WTC11 (cell line): ENCODE results near the gene HHIP. TPM values are rescaled to one million over a fixed set of nuclear protein-coding genes. Genes with fewer than 3 reads are reported as not detected.
A peak's percentile ranks its signal among the peaks of the same experiment; 100 is the strongest.
"Not testable (repeated sequence)": the region's sequence is repeated elsewhere in the genome, so short reads cannot be mapped to it uniquely, and the experiment has no call there.

Experiments used
- ATAC-seq: fragments of 200-7000 bp; cut with Tn5 transposase; 2 replicates; pipeline ENCODE4 v1.10.0; 2021; ENCODE audit warnings: mild to moderate bottlenecking, moderate library complexity
- CTCF ChIA-PET: fragments of 300-600 bp; sonication (Branson Sonifier 250); formaldehyde crosslinking; loops from one replicate; lab custom pipeline; 2021; ENCODE audit warnings: antibody characterized with exemption; lab: Charles Lee
- POLR2A ChIA-PET: fragments of 350-600 bp; sonication (Branson Sonifier 250); formaldehyde crosslinking; loops from one replicate; lab custom pipeline; 2021; ENCODE audit warnings: antibody characterized with exemption; lab: Charles Lee
- DNase-seq: peaks from one replicate; pipeline ENCODE4 v3.0.0; 2021; ENCODE audit warnings: low spot score
- H3K27ac Mint-ChIP-seq: 2 replicates; pipeline ENCODE4 v1.8.0; 2021; ENCODE audit warnings: mixed read lengths
- H3K27me3 Mint-ChIP-seq: 2 replicates; pipeline ENCODE4 v1.8.0; 2021; ENCODE audit warnings: low read depth, mild to moderate bottlenecking, moderate library complexity, mixed read lengths
- H3K36me3 Mint-ChIP-seq: 2 replicates; pipeline ENCODE4 v1.8.0; 2021; ENCODE audit warnings: mixed read lengths
- H3K4me1 Mint-ChIP-seq: 2 replicates; pipeline ENCODE4 v1.8.0; 2022; ENCODE audit warnings: mixed read lengths
- H3K4me3 Mint-ChIP-seq: 2 replicates; pipeline ENCODE4 v1.8.0; 2021; ENCODE audit warnings: mild to moderate bottlenecking, moderate library complexity, mixed read lengths
- H3K9me3 Mint-ChIP-seq: 2 replicates; pipeline ENCODE4 v1.8.0; 2021; ENCODE audit warnings: mixed read lengths
- ATF1 ChIP-seq: sonication (generic); formaldehyde crosslinking; IDR thresholded peaks from 2 replicates; pipeline ENCODE4 v1.8.1; 2023; ENCODE audit warnings: mild to moderate bottlenecking, moderate library complexity, missing genetic modification reagents
- CREB1 ChIP-seq: sonication (generic); formaldehyde crosslinking; IDR thresholded peaks from 2 replicates; pipeline ENCODE4 v1.8.0; 2023; ENCODE audit warnings: mild to moderate bottlenecking, missing genetic modification reagents
- ELF4 ChIP-seq: sonication (generic); formaldehyde crosslinking; IDR thresholded peaks from 2 replicates; pipeline ENCODE4 v1.8.1; 2022; ENCODE audit warnings: low read depth, mild to moderate bottlenecking, moderate library complexity, missing genetic modification reagents
- FOXP1 ChIP-seq: sonication (generic); formaldehyde crosslinking; IDR thresholded peaks from 2 replicates; pipeline ENCODE4 v1.8.0; 2022; ENCODE audit warnings: missing genetic modification reagents, mild to moderate bottlenecking, moderate library complexity, borderline replicate concordance
- GRHL2 ChIP-seq: fragments of 250-450 bp; sonication (Bioruptor Pico); IDR thresholded peaks from 2 replicates; pipeline ENCODE4 v1.8.0; 2022; ENCODE audit warnings: mild to moderate bottlenecking, moderate library complexity; ENCODE audit not compliant: insufficient replicate concordance, severe bottlenecking
- KAT7 ChIP-seq: sonication (generic); formaldehyde crosslinking; IDR thresholded peaks from 2 replicates; pipeline ENCODE4 v1.8.1; 2023; ENCODE audit warnings: missing genetic modification reagents, mild to moderate bottlenecking, borderline replicate concordance
- MYBL2 ChIP-seq: sonication (generic); formaldehyde crosslinking; IDR thresholded peaks from 2 replicates; pipeline ENCODE4 v1.8.1; 2023; ENCODE audit warnings: mild to moderate bottlenecking, moderate library complexity, missing genetic modification reagents
- NFATC4 ChIP-seq: fragments of 250-450 bp; sonication (Bioruptor Pico); IDR thresholded peaks from 2 replicates; pipeline ENCODE4 v1.9.0; 2021; ENCODE audit warnings: mild to moderate bottlenecking
- NR1H2 ChIP-seq: sonication (generic); formaldehyde crosslinking; IDR thresholded peaks from 2 replicates; pipeline ENCODE4 v1.9.0; 2021; ENCODE audit warnings: mild to moderate bottlenecking, moderate library complexity, missing genetic modification reagents
- NR2C2 ChIP-seq: sonication (generic); formaldehyde crosslinking; IDR thresholded peaks from 2 replicates; pipeline ENCODE4 v1.8.0; 2022; ENCODE audit warnings: mild to moderate bottlenecking, missing genetic modification reagents
- PRRX2 ChIP-seq: fragments of 250-450 bp; sonication (Bioruptor Pico); IDR thresholded peaks from 2 replicates; pipeline ENCODE4 v1.8.0; 2021; ENCODE audit warnings: mild to moderate bottlenecking
- TCF7 ChIP-seq: sonication (generic); formaldehyde crosslinking; IDR thresholded peaks from 2 replicates; pipeline ENCODE4 v1.8.0; 2022; ENCODE audit warnings: mild to moderate bottlenecking, low read depth, missing genetic modification reagents, moderate library complexity
- TP53 ChIP-seq: sonication (generic); formaldehyde crosslinking; IDR thresholded peaks from 2 replicates; pipeline ENCODE4 v1.8.1; 2023; ENCODE audit warnings: mild to moderate bottlenecking, missing genetic modification reagents
- ZBTB21 ChIP-seq: sonication (generic); formaldehyde crosslinking; IDR thresholded peaks from 2 replicates; pipeline ENCODE4 v1.8.1; 2023; ENCODE audit warnings: mild to moderate bottlenecking, missing genetic modification reagents, borderline replicate concordance
- total RNA-seq: library from RNA; stranded (reverse); gene quantifications from 3 replicates; pipeline ENCODE4 v1.2.3, GENCODE V29; 2021
- TF ChIP-seq, protein P1 (sequence below): fragments of 250-450 bp; sonication (Bioruptor Pico); conservative IDR thresholded peaks from 2 replicates; pipeline ENCODE4 v1.9.0; 2021; ENCODE audit warnings: mild to moderate bottlenecking
- TF ChIP-seq, protein P2 (sequence below): sonication (generic); formaldehyde crosslinking; IDR thresholded peaks from 2 replicates; pipeline ENCODE4 v1.8.1; 2022; ENCODE audit warnings: mild to moderate bottlenecking, missing genetic modification reagents, moderate library complexity, borderline replicate concordance
- TF ChIP-seq, protein P3 (sequence below): sonication (generic); formaldehyde crosslinking; IDR thresholded peaks from 2 replicates; pipeline ENCODE4 v1.8.0; 2022; ENCODE audit warnings: mild to moderate bottlenecking, missing genetic modification reagents
- TF ChIP-seq, protein P4 (sequence below): fragments of 200-600 bp; IDR thresholded peaks from 2 replicates; pipeline ENCODE4 v1.8.0; 2022; ENCODE audit warnings: antibody characterized with exemption

The HHIP gene
- total RNA-seq, 1 experiment from 2014 or later, result 0.22 TPM

DNA sequence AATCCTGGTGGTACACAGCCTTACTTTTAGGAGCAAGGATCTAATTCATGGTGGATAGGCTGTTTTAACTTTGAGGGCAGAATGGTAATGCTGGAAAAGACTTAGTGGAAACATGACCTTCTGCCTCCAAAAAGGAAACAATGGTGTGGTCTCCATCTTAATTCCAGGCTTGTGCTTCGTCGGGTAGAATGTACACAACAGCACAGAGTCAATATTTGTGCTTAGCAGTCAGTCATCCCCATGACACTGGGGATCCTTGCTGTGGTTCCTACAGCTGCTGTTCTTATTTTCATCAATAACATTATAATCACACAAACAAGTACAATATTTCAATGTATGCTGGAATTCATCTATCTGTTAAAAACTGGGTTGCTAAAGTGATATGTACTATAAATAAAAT is 104.4 kb downstream of the HHIP start:
- no peak overlapping the region for H3K27ac Mint-ChIP-seq
- H3K36me3 Mint-ChIP-seq, result no peaks in the 10 kb centered on the region
- no peaks in the 10 kb centered on the region for H3K27me3 Mint-ChIP-seq
- no peak for ATAC-seq
- CTCF ChIA-PET, result no interaction called here
- TF ChIP-seq, protein P1, sequence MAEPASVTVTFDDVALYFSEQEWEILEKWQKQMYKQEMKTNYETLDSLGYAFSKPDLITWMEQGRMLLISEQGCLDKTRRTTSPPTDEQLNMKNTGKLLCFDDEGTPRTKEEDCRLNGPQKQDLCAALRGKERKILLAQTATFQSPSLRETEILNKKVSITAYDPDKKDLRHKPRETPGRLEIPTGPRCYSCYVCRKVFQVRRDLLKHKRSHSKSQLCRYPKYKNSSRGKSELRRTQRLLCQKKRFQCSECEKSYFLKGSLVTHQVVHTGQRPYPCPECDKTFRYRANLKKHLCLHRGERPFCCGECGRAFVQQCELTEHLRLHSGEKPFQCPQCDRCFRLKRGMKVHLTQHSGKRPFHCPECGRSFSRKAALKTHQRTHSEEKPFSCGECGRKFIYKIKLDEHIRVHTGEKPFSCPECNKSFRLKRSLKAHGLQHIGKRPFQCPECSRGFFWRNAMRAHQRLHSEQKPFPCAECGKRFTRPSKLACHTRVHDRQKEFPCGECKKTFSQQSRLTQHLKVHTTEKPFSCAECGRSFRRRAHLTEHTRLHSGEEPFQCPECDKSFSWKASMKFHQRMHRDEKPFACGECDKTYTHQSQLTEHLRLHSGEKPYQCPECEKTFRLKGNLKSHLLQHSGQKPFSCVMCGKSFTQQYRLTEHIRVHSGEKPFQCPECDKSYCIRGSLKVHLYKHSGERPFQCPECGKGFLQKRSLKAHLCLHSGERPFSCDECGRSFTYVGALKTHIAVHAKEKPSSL (CRISPR knock-in tag), result no peak
- TF ChIP-seq PRRX2 (CRISPR knock-in tag) (no peak), MYBL2 (no peak), TP53 (CRISPR knock-in tag) (no peak), NR1H2 (CRISPR knock-in tag) (no peak), ZBTB21 (CRISPR knock-in tag) (no peak), NFATC4 (CRISPR knock-in tag) (no peak), CREB1 (CRISPR knock-in tag) (no peak), TCF7 (CRISPR knock-in tag) (no peak), GRHL2 (CRISPR knock-in tag) (no peak)
- TF ChIP-seq, protein P2, sequence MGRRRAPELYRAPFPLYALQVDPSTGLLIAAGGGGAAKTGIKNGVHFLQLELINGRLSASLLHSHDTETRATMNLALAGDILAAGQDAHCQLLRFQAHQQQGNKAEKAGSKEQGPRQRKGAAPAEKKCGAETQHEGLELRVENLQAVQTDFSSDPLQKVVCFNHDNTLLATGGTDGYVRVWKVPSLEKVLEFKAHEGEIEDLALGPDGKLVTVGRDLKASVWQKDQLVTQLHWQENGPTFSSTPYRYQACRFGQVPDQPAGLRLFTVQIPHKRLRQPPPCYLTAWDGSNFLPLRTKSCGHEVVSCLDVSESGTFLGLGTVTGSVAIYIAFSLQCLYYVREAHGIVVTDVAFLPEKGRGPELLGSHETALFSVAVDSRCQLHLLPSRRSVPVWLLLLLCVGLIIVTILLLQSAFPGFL, result no peak
- TF ChIP-seq, protein P3, sequence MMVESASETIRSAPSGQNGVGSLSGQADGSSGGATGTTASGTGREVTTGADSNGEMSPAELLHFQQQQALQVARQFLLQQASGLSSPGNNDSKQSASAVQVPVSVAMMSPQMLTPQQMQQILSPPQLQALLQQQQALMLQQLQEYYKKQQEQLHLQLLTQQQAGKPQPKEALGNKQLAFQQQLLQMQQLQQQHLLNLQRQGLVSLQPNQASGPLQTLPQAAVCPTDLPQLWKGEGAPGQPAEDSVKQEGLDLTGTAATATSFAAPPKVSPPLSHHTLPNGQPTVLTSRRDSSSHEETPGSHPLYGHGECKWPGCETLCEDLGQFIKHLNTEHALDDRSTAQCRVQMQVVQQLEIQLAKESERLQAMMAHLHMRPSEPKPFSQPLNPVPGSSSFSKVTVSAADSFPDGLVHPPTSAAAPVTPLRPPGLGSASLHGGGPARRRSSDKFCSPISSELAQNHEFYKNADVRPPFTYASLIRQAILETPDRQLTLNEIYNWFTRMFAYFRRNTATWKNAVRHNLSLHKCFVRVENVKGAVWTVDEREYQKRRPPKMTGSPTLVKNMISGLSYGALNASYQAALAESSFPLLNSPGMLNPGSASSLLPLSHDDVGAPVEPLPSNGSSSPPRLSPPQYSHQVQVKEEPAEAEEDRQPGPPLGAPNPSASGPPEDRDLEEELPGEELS, result no peak
- TF ChIP-seq, all 79 proteins: peak for 0
- POLR2A ChIA-PET, result no interaction called here
- DNase-seq, result no peak
- H3K9me3 Mint-ChIP-seq, result peaks cover 4% of the 10 kb centered on the region
- no peak overlapping the region for H3K4me3 Mint-ChIP-seq
- no peaks in the 10 kb centered on the region for H3K4me1 Mint-ChIP-seq

DNA sequence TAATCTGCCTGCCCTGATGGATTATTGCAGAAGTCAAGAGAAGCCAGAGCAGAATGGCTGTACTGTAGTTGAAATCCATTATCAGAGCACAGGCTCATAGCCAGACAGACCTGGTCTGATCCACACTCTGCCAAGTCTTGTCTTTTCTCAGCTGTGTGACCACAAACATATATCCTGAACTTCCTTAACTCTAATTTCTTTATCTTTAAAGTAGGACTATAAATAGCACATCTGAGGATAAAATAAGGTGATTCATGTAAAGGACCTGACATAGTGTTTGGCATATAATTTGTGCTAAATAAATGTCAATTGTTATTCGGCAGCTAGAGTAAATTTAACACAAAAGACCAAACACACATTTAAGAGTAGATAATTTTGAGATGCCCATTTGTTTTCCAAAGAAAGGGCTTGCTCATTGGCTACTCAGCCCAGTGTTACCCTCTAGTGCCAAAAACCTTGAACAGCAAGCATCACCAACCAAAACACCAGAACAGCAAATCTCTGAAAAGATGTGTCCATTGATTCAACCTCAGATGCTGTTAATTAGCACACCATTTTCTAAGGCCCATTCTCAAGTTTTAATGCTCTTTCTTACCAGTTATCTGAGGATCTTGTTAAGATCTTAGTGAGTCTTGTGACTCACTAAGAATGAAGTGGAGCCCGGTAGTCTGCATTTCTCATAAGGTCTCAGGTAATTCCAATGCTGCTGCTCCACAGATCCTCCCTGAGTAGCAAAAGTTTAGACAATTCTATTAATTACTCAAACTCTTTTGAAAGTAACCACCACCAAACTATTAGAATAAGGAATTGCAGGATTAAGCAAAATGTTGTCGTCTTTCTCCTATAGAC is 108.8 kb downstream of the HHIP start:
- ChIA-PET POLR2A (no interaction called here), CTCF (no interaction called here)
- Mint-ChIP-seq H3K27me3 (no peaks in the 10 kb centered on the region), H3K4me1 (no peaks in the 10 kb centered on the region), H3K27ac (no peak overlapping the region), H3K9me3 (no peaks in the 10 kb centered on the region), H3K4me3 (no peak overlapping the region), H3K36me3 (no peaks in the 10 kb centered on the region)
- ATAC-seq (peak; percentile 92), DNase-seq (peak; percentile 10)
- TF ChIP-seq FOXP1 (CRISPR knock-in tag) (no peak), KAT7 (CRISPR knock-in tag) (no peak), ATF1 (CRISPR knock-in tag) (no peak), ELF4 (CRISPR knock-in tag) (no peak)

DNA sequence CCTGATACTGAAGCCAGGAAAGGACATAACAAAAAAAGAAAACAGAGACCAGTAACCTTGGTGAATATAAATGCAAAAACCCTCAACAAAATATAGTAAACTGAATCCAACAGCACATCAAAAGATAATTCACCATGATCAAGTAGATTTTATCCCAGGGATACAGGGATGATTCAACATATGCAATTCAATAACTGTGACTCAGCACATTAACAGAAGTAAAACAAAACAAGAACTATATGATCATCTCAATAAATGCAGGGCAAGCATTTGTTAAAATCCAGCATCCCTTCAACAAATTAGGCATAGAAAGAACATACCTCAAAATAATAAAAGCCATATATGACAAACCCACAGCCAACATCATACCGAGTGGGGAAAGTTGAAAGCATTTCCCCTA is 112.0 kb downstream of the HHIP start:
- CTCF ChIA-PET, result no interaction called here
- Mint-ChIP-seq H3K36me3 (no peaks in the 10 kb centered on the region), H3K4me3 (no peak overlapping the region), H3K4me1 (no peaks in the 10 kb centered on the region), H3K27me3 (no peaks in the 10 kb centered on the region), H3K9me3 (peaks cover 11% of the 10 kb centered on the region), H3K27ac (no peak overlapping the region)
- DNase-seq, result no peak
- POLR2A ChIA-PET, result no interaction called here
- TF ChIP-seq NR2C2 (CRISPR knock-in tag), result no peak
- TF ChIP-seq, protein P4, sequence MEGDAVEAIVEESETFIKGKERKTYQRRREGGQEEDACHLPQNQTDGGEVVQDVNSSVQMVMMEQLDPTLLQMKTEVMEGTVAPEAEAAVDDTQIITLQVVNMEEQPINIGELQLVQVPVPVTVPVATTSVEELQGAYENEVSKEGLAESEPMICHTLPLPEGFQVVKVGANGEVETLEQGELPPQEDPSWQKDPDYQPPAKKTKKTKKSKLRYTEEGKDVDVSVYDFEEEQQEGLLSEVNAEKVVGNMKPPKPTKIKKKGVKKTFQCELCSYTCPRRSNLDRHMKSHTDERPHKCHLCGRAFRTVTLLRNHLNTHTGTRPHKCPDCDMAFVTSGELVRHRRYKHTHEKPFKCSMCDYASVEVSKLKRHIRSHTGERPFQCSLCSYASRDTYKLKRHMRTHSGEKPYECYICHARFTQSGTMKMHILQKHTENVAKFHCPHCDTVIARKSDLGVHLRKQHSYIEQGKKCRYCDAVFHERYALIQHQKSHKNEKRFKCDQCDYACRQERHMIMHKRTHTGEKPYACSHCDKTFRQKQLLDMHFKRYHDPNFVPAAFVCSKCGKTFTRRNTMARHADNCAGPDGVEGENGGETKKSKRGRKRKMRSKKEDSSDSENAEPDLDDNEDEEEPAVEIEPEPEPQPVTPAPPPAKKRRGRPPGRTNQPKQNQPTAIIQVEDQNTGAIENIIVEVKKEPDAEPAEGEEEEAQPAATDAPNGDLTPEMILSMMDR, result no peak
- TF ChIP-seq, protein P2, result no peak
- no peak for ATAC-seq

DNA sequence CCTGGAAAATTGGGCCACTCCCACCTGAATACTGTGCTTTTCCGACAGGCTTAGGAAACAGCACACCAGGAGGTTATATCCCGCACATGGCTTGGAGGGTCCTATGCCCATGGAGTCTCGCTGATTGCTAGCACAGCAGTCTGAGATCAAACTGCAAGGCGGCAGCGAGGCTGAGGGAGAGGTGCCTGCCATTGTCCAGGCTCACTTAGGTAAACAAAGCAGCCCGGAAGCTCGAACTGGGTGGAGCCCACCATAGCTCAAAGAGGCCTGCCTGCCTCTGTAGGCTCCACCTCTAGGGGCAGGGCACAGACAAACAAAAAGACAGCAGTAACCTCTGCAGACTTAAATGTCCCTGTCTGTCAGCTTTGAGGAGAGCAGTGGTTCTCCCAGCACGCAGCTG is 122.9 kb downstream of the HHIP start:
- Mint-ChIP-seq H3K9me3 (peaks cover 31% of the 10 kb centered on the region), H3K36me3 (peaks cover 11% of the 10 kb centered on the region), H3K4me3 (peak overlapping the region; percentile 59)
- peak; percentile 28 for DNase-seq
- H3K27ac Mint-ChIP-seq, H3K27me3 Mint-ChIP-seq, POLR2A ChIA-PET, CTCF ChIA-PET, ATAC-seq, H3K4me1 Mint-ChIP-seq: not testable (repeated sequence)
